ENCODE measurements around the gene PWP2.
"Not testable (repeated sequence)": the region's sequence is repeated elsewhere in the genome, so short reads cannot be mapped to it uniquely, and the experiment has no call there.

- not testable (repeated sequence) for TF ChIP-seq CTCF (IDR thresholded peaks at IDR 0.05; ENCODE audit: low read depth, low read length, missing input control); ATF3 (IDR thresholded peaks at IDR 0.05); EGR1 (IDR thresholded peaks at IDR 0.05; ENCODE audit: low read depth in 2 of 2); SP1 (IDR thresholded peaks at IDR 0.05); YY1 (IDR thresholded peaks at IDR 0.05); ZBTB33 (IDR thresholded peaks at IDR 0.05); REST (IDR thresholded peaks at IDR 0.05); MAX (IDR thresholded peaks at IDR 0.05); RXRA (IDR thresholded peaks at IDR 0.05); FOXA1 (IDR thresholded peaks at IDR 0.05); NR2F2 (IDR thresholded peaks at IDR 0.05); JUND (IDR thresholded peaks at IDR 0.05); GABPA (IDR thresholded peaks at IDR 0.05 in 1 of 2, conservative IDR thresholded peaks at IDR 0.05 in 1 of 2); HNF4G (IDR thresholded peaks at IDR 0.05)
Observed at GRCh38 chr21:44143380-44143779, 36.2 kb downstream of the PWP2 start.

Data from liver (tissue), 3 donors.